ENCODE results near the gene RNF34. TPM values are rescaled to one million over a fixed set of nuclear protein-coding genes. Genes with fewer than 3 reads are reported as not detected.

The RNF34 gene
- total RNA-seq, 1 donor from 2014 or later, result 31.3 TPM

GRCh38 chr12:121456551-121456950 is 56.6 kb downstream of the RNF34 start:
- no peak overlapping the region for H3K27ac Mint-ChIP-seq (ENCODE audit: unreplicated experiment)

GRCh38 chr12:121461048-121461447 is 61.1 kb downstream of the RNF34 start:
- Mint-ChIP-seq H3K27me3 (ENCODE audit: low read depth) (no peaks in the 10 kb centered on the region), H3K9me3 (ENCODE audit: low read depth) (no peaks in the 10 kb centered on the region), H3K36me3 (ENCODE audit: low read depth) (peaks cover 2% of the 10 kb centered on the region), H3K4me3 (ENCODE audit: unreplicated experiment) (no peak overlapping the region), H3K4me1 (ENCODE audit: low read depth) (peaks cover 15% of the 10 kb centered on the region), H3K27ac (ENCODE audit: unreplicated experiment) (no peak overlapping the region)
- no peak for TF ChIP-seq CTCF (IDR thresholded peaks at IDR 0.05)
- peak; percentile 32 for DNase-seq (ENCODE audit: low spot score)

More at GRCh38 chr12:121456551-121456950, 56.6 kb downstream of the RNF34 start:
- no peaks in the 10 kb centered on the region for H3K27me3 Mint-ChIP-seq (ENCODE audit: low read depth)
- H3K36me3 Mint-ChIP-seq (ENCODE audit: low read depth), result no peaks in the 10 kb centered on the region
- TF ChIP-seq CTCF (IDR thresholded peaks at IDR 0.05), result no peak
- peaks cover 7% of the 10 kb centered on the region for H3K4me1 Mint-ChIP-seq (ENCODE audit: low read depth)
- DNase-seq (ENCODE audit: low spot score), result peak; percentile 48
- no peak overlapping the region for H3K4me3 Mint-ChIP-seq (ENCODE audit: unreplicated experiment)
- H3K9me3 Mint-ChIP-seq (ENCODE audit: low read depth), result no peaks in the 10 kb centered on the region

- no peak for DNase-seq (ENCODE audit: low spot score)
- no peak for TF ChIP-seq CTCF (IDR thresholded peaks at IDR 0.05)
- Mint-ChIP-seq H3K27ac (ENCODE audit: unreplicated experiment) (no peak overlapping the region), H3K4me1 (ENCODE audit: low read depth) (peaks cover 18% of the 10 kb centered on the region), H3K9me3 (ENCODE audit: low read depth) (no peaks in the 10 kb centered on the region), H3K4me3 (ENCODE audit: unreplicated experiment) (no peak overlapping the region), H3K36me3 (ENCODE audit: low read depth) (peaks cover 2% of the 10 kb centered on the region), H3K27me3 (ENCODE audit: low read depth) (no peaks in the 10 kb centered on the region)
These were observed 64.4 kb downstream of the RNF34 start for GRCh38 chr12:121464331-121464730.

GRCh38 chr12:121465921-121466793 is 66.2 kb downstream of the RNF34 start:
- DNase-seq (ENCODE audit: low spot score), result no peak
- Mint-ChIP-seq H3K4me1 (ENCODE audit: low read depth) (peaks cover 18% of the 10 kb centered on the region), H3K9me3 (ENCODE audit: low read depth) (no peaks in the 10 kb centered on the region), H3K36me3 (ENCODE audit: low read depth) (peaks cover 2% of the 10 kb centered on the region), H3K27me3 (ENCODE audit: low read depth) (no peaks in the 10 kb centered on the region), H3K4me3 (ENCODE audit: unreplicated experiment) (peak overlapping the region; percentile 85), H3K27ac (ENCODE audit: unreplicated experiment) (peak overlapping the region; percentile 79)
- peak; percentile 17 for TF ChIP-seq CTCF (IDR thresholded peaks at IDR 0.05)

- no peak for TF ChIP-seq CTCF (IDR thresholded peaks at IDR 0.05)
- Mint-ChIP-seq H3K9me3 (ENCODE audit: low read depth) (no peaks in the 10 kb centered on the region), H3K27ac (ENCODE audit: unreplicated experiment) (no peak overlapping the region), H3K4me1 (ENCODE audit: low read depth) (peaks cover 18% of the 10 kb centered on the region), H3K4me3 (ENCODE audit: unreplicated experiment) (peak overlapping the region; percentile 60), H3K36me3 (ENCODE audit: low read depth) (peaks cover 2% of the 10 kb centered on the region), H3K27me3 (ENCODE audit: low read depth) (no peaks in the 10 kb centered on the region)
- no peak for DNase-seq (ENCODE audit: low spot score)
These were observed 67.1 kb downstream of the RNF34 start for GRCh38 chr12:121466794-121467637.
